GM19043 (cell line): Measurements from ENCODE around the gene CBLL2.
"Not testable (repeated sequence)": the region's sequence is repeated elsewhere in the genome, so short reads cannot be mapped to it uniquely, and the experiment has no call there.

Source experiments
- ATAC-seq: cut with Tn5 transposase; IDR thresholded peaks from one replicate; pipeline ENCODE4 v1.9.1; 2021; ENCODE audit warnings: low read depth; ENCODE audit not compliant: unreplicated experiment

CBLL2 gene

GRCh38 chrX:22272613-22273012 is at the start of gene CBLL2:
CBLL2 (plus strand) TSS chrX:22272913; CDS start chrX:22272992, 79 bp downstream.
- no peak for ATAC-seq

GRCh38 chrX:22234380-22234779 is 38.3 kb upstream of the CBLL2 start:
- ATAC-seq = no peak

- ATAC-seq = no peak
Measured at GRCh38 chrX:22237479-22237878, 35.2 kb upstream of the CBLL2 start.

- no peak for ATAC-seq
Measured at GRCh38 chrX:22246620-22247019, 26.1 kb upstream of the CBLL2 start.

GRCh38 chrX:22247169-22247568 is 25.5 kb upstream of the CBLL2 start:
- no peak for ATAC-seq

GRCh38 chrX:22248401-22248800 is 24.3 kb upstream of the CBLL2 start:
- ATAC-seq = no peak

- ATAC-seq = no peak
Measured at GRCh38 chrX:22249371-22249770, 23.3 kb upstream of the CBLL2 start.

GRCh38 chrX:22268706-22269105 is 4.0 kb upstream of the CBLL2 start:
- ATAC-seq = no peak

GRCh38 chrX:22273714-22274317 is 1.1 kb downstream of the CBLL2 start:
- no peak for ATAC-seq

- ATAC-seq = no peak
Measured at GRCh38 chrX:22276781-22277180, 4.1 kb downstream of the CBLL2 start.

- no peak for ATAC-seq
Measured at GRCh38 chrX:22278375-22278774, 5.7 kb downstream of the CBLL2 start.

GRCh38 chrX:22289209-22289608 is 16.5 kb downstream of the CBLL2 start:
- not testable (repeated sequence) for ATAC-seq

GRCh38 chrX:22296871-22297270 is 24.2 kb downstream of the CBLL2 start:
- no peak for ATAC-seq

- ATAC-seq = peak; percentile 59
Measured at GRCh38 chrX:22300130-22300529, 27.4 kb downstream of the CBLL2 start.

GRCh38 chrX:22310779-22311178 is 38.1 kb downstream of the CBLL2 start:
- ATAC-seq = no peak

GRCh38 chrX:22313766-22314165 is 41.1 kb downstream of the CBLL2 start:
- ATAC-seq = no peak

GRCh38 chrX:22314211-22314610 is 41.5 kb downstream of the CBLL2 start:
- ATAC-seq = no peak

- no peak for ATAC-seq
Measured at GRCh38 chrX:22314692-22315091, 42.0 kb downstream of the CBLL2 start.

GRCh38 chrX:22315151-22315550 is 42.4 kb downstream of the CBLL2 start:
- ATAC-seq = no peak

GRCh38 chrX:22320236-22320873 is 47.6 kb downstream of the CBLL2 start:
- ATAC-seq = no peak

- no peak for ATAC-seq
Measured at GRCh38 chrX:22323541-22323940, 50.8 kb downstream of the CBLL2 start.
